GM21737 (cell line): ENCODE measurements around the gene PIK3C3.
"Not testable (repeated sequence)": the region's sequence is repeated elsewhere in the genome, so short reads cannot be mapped to it uniquely, and the experiment has no call there.

Experiments used
- ATAC-seq: cut with Tn5 transposase; IDR thresholded peaks from one replicate; pipeline ENCODE4 v1.9.1; 2021; ENCODE audit warnings: mild to moderate bottlenecking, moderate library complexity; ENCODE audit not compliant: unreplicated experiment

The PIK3C3 gene

GRCh38 chr18:42018831-42019230 is 63.8 kb downstream of the PIK3C3 start:
- ATAC-seq = no peak

DNA sequence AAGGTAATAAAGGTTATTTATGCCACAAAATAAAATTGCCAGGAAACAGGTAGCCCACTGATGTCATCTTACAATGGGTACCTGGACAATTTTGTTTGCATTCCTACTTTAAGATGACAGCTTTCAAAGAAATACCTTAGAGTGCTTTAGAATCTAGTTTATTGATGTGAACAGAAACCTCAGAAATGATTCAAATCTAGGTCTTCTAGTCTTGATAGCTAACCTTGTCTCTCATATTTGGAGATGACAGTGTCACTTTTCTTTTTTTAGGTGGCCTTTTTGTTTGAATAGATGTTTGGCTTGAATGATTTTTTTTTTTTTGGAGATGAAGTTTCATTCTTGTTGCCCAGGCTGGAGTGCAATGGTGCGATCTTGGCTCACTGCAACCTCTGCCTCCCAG is 69.1 kb downstream of the PIK3C3 start:
- no peak for ATAC-seq

DNA sequence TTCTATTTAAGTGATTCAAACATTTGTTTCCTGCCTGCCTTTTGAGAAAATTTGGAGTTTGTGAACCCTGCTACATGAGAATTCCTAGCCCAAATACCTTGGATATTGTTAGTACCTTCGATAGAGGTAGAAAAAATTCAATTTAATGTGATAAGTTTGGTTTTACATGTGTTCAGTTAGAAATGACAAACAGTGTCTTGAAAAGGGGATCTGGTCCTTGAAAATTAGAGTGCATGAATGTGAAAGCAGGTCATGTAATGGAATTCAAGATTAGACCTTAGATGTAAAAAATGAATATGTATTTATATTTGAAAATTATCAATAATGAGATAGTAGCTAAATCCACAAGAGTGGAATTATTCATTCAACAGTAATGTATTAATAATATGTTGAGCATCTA is 70.5 kb downstream of the PIK3C3 start:
- peak; percentile 17 for ATAC-seq

DNA sequence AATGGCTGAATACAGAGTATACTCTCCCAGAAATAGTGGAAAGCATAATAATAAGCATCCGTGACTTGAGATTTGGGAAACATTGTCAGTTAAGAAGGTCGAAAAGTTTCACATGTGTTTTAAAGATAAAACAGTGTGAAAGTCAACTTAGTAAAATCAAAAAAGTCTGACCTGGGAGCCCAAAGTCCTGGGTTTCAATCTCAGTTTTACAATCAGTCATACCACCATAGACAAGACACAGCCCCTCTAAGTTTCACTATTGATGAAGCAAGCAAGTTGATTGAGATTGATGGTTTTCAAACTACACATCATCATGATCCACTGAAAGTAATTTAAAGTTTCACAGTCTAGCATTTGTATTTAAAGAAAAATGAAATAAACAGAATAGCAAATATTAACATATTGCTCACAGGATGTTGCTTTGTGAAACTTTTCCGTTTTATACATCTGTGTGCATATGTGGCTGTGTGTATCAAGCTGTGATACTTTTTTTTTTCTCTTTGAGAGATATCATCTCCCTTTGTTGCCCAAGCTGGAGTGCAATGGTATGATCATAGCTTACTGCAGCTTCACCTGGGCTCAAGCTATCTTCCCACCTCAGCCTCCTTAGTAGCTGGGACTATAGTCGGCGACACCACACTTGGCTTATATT is 71.1 kb downstream of the PIK3C3 start:
- ATAC-seq = peak; percentile 90

GRCh38 chr18:42028247-42028832 is 73.3 kb downstream of the PIK3C3 start:
- ATAC-seq = no peak

DNA sequence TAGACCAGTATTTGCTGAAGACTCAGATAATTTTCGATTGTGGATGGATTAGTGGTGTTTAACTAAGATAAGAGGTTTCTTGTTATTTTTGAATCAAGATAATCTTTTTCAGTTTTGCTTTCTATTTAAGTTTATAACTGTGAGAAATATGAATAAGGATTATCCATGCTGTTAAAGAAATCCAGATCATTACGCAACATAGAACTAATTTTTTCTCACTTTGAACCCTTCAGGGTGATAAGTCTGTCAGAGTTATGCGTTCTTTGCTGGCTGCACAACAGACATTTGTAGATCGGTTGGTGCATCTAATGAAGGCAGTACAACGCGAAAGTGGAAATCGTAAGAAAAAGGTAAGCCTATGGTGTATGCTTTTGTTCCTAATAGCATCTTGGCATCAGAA is 74.1 kb downstream of the PIK3C3 start:
- no peak for ATAC-seq

- no peak for ATAC-seq
Measured at GRCh38 chr18:42030586-42031182, 75.7 kb downstream of the PIK3C3 start.

DNA sequence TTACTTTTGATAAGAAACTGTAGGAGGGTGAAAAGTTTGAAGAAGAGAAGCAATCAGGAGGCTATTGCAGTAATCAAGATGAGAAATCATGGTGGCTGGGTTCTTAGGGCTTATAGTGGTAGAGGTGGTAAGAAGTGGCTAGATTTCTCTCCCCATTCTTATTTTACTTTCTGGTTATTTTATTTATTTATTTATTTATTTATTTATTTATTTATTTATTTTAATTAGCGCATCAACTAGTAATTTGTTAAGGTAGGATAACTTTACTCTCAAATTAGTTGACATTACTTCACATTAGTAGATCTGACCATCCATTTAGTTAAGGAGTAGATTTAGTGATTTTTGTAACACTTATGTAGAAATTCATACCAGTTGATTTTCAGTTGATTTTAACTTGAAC is 77.4 kb downstream of the PIK3C3 start:
- no peak for ATAC-seq

DNA sequence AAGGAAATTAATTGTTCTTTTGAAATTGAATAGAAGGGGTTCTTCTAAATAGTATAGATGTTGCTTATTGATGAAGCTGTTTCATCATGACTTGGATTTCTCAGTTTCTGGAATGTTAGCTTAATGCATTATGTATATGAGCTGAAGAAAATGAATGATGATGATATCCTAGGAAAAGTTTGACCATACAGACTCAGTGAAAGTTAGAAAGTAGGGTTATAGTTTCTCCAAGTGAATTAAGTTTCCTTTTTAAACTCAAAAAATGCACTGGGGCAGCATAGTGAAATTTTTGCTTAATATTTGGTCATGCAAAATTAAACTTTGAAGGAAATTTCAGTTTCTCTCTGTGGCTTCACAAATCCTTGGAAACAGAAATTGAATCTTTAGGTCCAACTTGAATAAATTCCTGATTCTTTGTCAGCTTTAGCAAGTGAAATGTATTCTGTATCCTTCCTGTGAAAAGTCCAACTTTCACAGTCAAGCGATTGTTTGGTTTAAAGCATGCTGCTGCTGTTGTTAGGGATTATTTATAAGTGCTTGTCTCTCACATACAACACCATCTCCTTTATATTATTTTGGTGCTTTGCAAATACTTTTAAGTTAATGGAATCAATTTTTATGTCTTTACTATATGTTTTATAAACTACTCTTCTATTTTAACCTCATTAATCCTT is 78.2 kb downstream of the PIK3C3 start:
- ATAC-seq = no peak

DNA sequence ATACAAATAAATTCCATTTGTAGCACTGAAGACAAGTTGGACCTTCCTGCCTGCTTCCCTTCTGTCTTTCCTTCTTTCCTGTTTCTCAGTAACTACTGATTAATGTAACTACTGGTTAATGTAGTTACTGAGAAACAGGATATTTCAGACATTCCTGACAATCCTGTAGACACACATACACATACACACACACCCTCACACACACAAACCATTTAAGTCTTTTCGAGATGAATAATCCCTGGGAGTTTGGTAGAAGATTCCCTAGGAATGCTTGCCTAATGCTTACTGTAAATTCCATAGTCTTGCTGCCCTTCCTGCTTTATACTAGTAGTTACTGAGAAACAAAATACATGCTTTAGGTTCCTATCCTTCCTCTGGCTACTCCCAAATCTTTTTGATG is 83.9 kb downstream of the PIK3C3 start:
- no peak for ATAC-seq

- no peak for ATAC-seq
Measured at GRCh38 chr18:42039396-42039795, 84.4 kb downstream of the PIK3C3 start.

DNA sequence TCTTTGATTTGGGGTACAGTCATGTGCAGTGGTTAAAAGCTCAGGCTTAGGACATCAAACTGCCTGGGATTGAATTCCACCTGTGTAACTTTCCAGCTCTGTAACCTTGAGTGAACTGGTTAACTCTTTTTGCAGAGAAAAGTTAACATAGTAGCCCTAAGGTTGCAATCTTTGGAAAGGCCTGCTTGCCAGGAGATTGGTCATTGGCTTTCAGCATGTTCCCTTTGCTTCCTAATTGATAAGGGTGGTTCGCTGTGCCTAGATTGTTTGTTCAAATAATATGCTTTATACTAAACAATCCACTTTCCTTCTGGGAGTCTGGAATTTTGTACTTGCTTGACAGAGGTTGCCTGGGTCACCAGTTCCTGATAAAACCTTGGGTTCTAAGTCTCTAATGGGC is 86.8 kb downstream of the PIK3C3 start:
- ATAC-seq = no peak

DNA sequence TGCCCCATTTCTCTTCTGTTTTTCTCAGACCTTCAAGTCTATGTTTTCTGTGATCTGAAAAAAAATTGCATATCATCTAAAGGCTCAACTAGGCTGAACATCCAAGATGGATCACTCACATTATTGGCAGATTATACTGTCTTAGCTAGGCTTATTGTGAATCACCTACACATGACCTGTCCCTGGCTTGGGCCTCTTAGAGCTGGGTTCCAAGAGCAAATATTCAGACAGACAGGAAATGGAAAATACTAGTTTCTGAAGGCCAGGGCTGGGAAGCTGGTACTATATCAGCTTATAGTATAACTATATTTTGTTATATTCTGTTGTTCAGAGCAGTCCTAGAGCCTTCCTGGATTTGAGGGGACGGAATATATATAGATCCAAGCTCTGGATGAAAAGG is 90.3 kb downstream of the PIK3C3 start:
- no peak for ATAC-seq

GRCh38 chr18:42047721-42048120 is 92.7 kb downstream of the PIK3C3 start:
- ATAC-seq = no peak

- ATAC-seq = no peak
Measured at GRCh38 chr18:42048158-42048557, 93.1 kb downstream of the PIK3C3 start.

- ATAC-seq = not testable (repeated sequence)
Measured at GRCh38 chr18:42049536-42049935, 94.5 kb downstream of the PIK3C3 start.

DNA sequence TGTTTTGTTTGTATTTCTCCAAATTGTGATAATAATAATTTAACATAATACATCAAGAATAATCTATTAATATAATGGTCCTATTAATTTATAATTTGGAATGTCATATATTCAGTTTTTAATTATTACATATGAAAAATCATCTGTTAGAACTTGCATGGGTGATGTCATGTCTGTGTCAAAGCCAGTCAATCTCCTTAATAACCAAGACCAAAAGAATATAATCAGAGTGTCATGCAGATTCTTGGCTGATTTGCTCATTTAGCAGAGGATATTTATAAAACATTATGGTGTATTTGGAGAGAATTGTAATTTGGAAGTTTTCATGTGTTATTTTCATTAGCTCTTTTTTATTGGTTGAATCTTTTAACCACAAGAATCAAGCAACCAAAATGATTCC is 96.4 kb downstream of the PIK3C3 start:
- no peak for ATAC-seq

GRCh38 chr18:42052122-42052708 is 97.2 kb downstream of the PIK3C3 start:
- no peak for ATAC-seq

DNA sequence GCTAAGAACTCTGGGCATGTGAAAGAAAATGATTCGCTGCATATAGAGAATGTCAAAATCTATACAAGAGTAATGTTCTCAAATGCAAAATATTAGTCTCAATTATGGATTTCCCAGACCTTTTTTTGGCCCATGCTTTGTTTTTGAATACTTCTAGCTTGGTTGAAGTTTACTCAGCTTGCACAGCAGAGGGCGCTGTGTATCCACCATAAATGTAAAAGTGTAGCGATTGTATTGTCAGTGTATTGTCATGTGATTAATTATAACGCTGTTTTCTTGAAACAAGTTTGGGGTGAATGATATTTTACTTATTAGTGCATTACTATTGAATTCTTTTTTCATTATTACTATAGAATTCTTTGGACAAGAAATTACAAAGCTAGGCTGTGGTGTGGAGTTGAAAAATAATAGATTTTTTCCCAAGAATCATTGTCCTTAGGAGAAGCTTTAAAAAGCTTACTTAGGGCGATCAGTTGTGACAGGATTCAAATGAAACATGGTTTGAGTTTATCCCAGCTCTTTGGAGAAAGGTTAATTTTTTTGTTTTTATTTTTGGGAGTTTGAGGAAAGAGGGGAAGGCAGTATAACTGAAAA is 98.3 kb downstream of the PIK3C3 start:
- ATAC-seq = no peak

DNA sequence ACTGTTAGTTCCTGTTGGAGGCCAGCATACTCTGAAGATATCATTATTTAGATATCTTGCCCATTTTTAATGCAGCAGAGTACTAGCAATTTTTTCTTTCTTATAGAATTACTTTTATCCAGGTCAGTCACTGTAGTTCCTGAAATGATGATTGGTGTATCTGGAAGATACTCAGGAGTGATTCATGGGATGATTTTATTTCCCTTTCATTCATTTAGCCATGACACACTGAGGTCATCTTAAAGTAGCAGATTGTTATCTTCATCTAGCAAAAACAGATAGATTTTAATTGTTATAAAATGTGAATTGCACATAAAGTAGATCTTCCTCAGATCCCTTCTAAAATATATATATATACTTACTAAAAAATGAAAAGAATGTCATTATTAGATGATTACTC is 109.1 kb downstream of the PIK3C3 start:
- ATAC-seq = no peak

- ATAC-seq = no peak
Measured at GRCh38 chr18:42067518-42067917, 112.5 kb downstream of the PIK3C3 start.
